Measurements from ENCODE around the gene ADAM11. TPM values are rescaled to one million over a fixed set of nuclear protein-coding genes. Genes with fewer than 3 reads are reported as not detected.
A peak's percentile ranks its signal among the peaks of the same experiment; 100 is the strongest.

Gene ADAM11
- total and polyA plus RNA-seq, 2 of the 4 experiments (the other 2 are of a cell fraction) = 0.36 to 0.53 TPM

GRCh38 chr17:44792276-44792675, 33.5 kb downstream of the ADAM11 start:
- Histone ChIP-seq H3K4me3 (ENCODE audit: insufficient read depth, low read depth, low read length) (no peak overlapping the region), H3K4me1 (ENCODE audit: control insufficient read depth, insufficient read depth, low read length) (peaks cover 23% of the 10 kb centered on the region), H2AFZ (replicated peaks; ENCODE audit: low read length, poor library complexity) (no peak overlapping the region), H3K27ac (ENCODE audit: insufficient read depth, low read length) (no peak overlapping the region; the same call in 1 of the 2 replicates), H3K18ac (ENCODE audit: low read depth, low read length) (no peak overlapping the region), H4K5ac (ENCODE audit: low read depth, low read length) (no peak overlapping the region), H3K56ac (ENCODE audit: extremely low read depth, insufficient read depth, low read length) (no peak overlapping the region), H2AK5ac (ENCODE audit: low read depth, low read length) (peak overlapping the region; percentile 62), H3K36me3 (ENCODE audit: control insufficient read depth, insufficient read depth, low read length) (0 out of 2 replicates have a peak, but pooled peaks cover under 1% of the 10 kb centered on the region), H3K27me3 (ENCODE audit: control insufficient read depth, insufficient read depth, low read length) (no peaks in the 10 kb centered on the region; the same call in 1 of the 2 replicates), H3K9me3 (ENCODE audit: control insufficient read depth, insufficient read depth, low read length) (no peaks in the 10 kb centered on the region), H3K23ac (ENCODE audit: low read depth, low read length) (no peak overlapping the region), H3K9me1 (ENCODE audit: insufficient read depth, low read length) (peaks cover 13% of the 10 kb centered on the region), H2BK20ac (ENCODE audit: low read depth, low read length) (peak overlapping the region; percentile 56; the same call in 1 of the 2 replicates), H3K4me2 (ENCODE audit: low read depth, low read length) (no peak overlapping the region), H4K91ac (ENCODE audit: insufficient read depth, low read depth, low read length) (no peak overlapping the region), H4K20me1 (ENCODE audit: insufficient read depth, low read length) (peaks cover 8% of the 10 kb centered on the region), H2BK15ac (ENCODE audit: low read depth, low read length) (no peak overlapping the region), H2BK120ac (ENCODE audit: low read depth, low read length) (peak overlapping the region; percentile 50; the same call in 1 of the 2 replicates), H3K9ac (ENCODE audit: low read depth, low read length) (no peak overlapping the region), H2BK5ac (ENCODE audit: low read depth, low read length, poor library complexity, severe bottlenecking) (peak overlapping the region; percentile 51), H3K79me1 (ENCODE audit: low read depth in 1 of 2, low read length in 2 of 2) (peaks cover 4 to 33% of the 10 kb centered on the region in 2 experiments; a peak in 3 of 4 replicates), H2AK9ac (replicated peaks; ENCODE audit: low read depth, low read length, poor library complexity) (no peak overlapping the region), H3K4ac (ENCODE audit: low read depth, low read length) (peak overlapping the region; percentile 61; the same call in 1 of the 2 replicates), H4K8ac (ENCODE audit: low read depth in 2 of 2, low read length in 2 of 2) (0 out of 4 replicates have a peak overlapping the region, but pooled peaks of 1 of the 2 experiments have one; percentile 22), H3K14ac (replicated peaks; ENCODE audit: low read depth, low read length) (no peak overlapping the region)
- WGBS, 2 experiments (ENCODE audit: extremely low coverage in 2 of 2, insufficient read length in 1 of 2) = no CpG with 5 or more reads among the region's 1 CpG
- DNase-seq = peak; percentile 73
- ATAC-seq (ENCODE audit: low read depth) = no peak
- in situ Hi-C loops (cut with MboI; ENCODE audit: low sequenced_read_pairs) = loop anchor here (5.0 kb wide), 1 partner anchor 35 kb away; no protein-coding TSS in a partner anchor
- intact Hi-C loops (cut with micrococcal nuclease) = no loop called here
- peak; percentile 74 for TF ChIP-seq FOS (IDR thresholded peaks at IDR 0.05; ENCODE audit: low read depth, low read length)
- TF ChIP-seq USF2 (IDR thresholded peaks at IDR 0.05; ENCODE audit: low read depth, low read length) = 0 out of 2 replicates have a peak, but pooled peaks have one; percentile 25
- TF ChIP-seq ELK1 (IDR thresholded peaks at IDR 0.05; ENCODE audit: borderline replicate concordance, low read depth, low read length) = no peak
- TF ChIP-seq POLR2A (IDR thresholded peaks at IDR 0.05; ENCODE audit: low read depth, low read length) = no peak
- no peak for TF ChIP-seq MAFK (IDR thresholded peaks at IDR 0.05; ENCODE audit: low read depth, low read length)
- no peak for TF ChIP-seq SMC3 (IDR thresholded peaks at IDR 0.05; ENCODE audit: low read depth, low read length)
- ChIA-PET POLR2A (ENCODE audit: unreplicated experiment) (interaction anchor here (0.5 kb wide), 1 partner anchor 34 kb away, joined by 3 read pairs; no protein-coding TSS in a partner anchor), CTCF (interaction anchor here (0.7 kb wide), 1 partner anchor 197 kb away, joined by 4 read pairs; no protein-coding TSS in a partner anchor)
- dilution Hi-C loops (cut with HindIII; ENCODE audit: low sequenced_read_pairs, unreplicated experiment) = no loop called here
- no TSS peak for BruUV-seq (replicated peaks)

All from IMR-90 (cell line).